GM21786 (cell line): ENCODE results near the gene HES6.
A peak's percentile ranks its signal among the peaks of the same experiment; 100 is the strongest.

Experiments
- ATAC-seq: cut with Tn5 transposase; IDR thresholded peaks from one replicate; pipeline ENCODE4 v1.9.1; 2021; ENCODE audit not compliant: unreplicated experiment

HES6 gene

GRCh38 chr2:238255151-238255551 is 15.3 kb upstream of the HES6 start:
- ATAC-seq, result no peak

- ATAC-seq, result no peak
Measured at GRCh38 chr2:238254095-238254723, 14.4 kb upstream of the HES6 start.

- no peak for ATAC-seq
Measured at GRCh38 chr2:238252766-238253630, 13.2 kb upstream of the HES6 start.

- no peak for ATAC-seq
Measured at GRCh38 chr2:238251986-238252385, 12.1 kb upstream of the HES6 start.

- no peak for ATAC-seq
Measured at GRCh38 chr2:238251331-238251730, 11.5 kb upstream of the HES6 start.

GRCh38 chr2:238250896-238251295 is 11.1 kb upstream of the HES6 start:
- no peak for ATAC-seq

- ATAC-seq, result no peak
Measured at GRCh38 chr2:238247841-238248453, 8.1 kb upstream of the HES6 start.

- no peak for ATAC-seq
Measured at GRCh38 chr2:238247002-238247822, 7.4 kb upstream of the HES6 start.

- ATAC-seq, result no peak
Measured at GRCh38 chr2:238244151-238244550, 4.3 kb upstream of the HES6 start.

GRCh38 chr2:238243496-238244076 is 3.7 kb upstream of the HES6 start:
- no peak for ATAC-seq

GRCh38 chr2:238242731-238243495 is 3.1 kb upstream of the HES6 start:
- ATAC-seq, result no peak

GRCh38 chr2:238241970-238242369 is 2.1 kb upstream of the HES6 start:
- ATAC-seq, result no peak

GRCh38 chr2:238240757-238241711 is 1.2 kb upstream of the HES6 start:
- ATAC-seq, result no peak

GRCh38 chr2:238239543-238239862 is 335 bp downstream of the HES6 start:
- no peak for ATAC-seq

GRCh38 chr2:238238766-238239542 is 884 bp downstream of the HES6 start:
- peak; percentile 1 for ATAC-seq

- ATAC-seq, result no peak
Measured at GRCh38 chr2:238238311-238238765, 1.5 kb downstream of the HES6 start.

GRCh38 chr2:238237431-238238135 is 2.3 kb downstream of the HES6 start:
- no peak for ATAC-seq

- ATAC-seq, result no peak
Measured at GRCh38 chr2:238236571-238236970, 3.3 kb downstream of the HES6 start.
